ENCODE measurements around the gene HOXC5.

The HOXC5 gene

DNA sequence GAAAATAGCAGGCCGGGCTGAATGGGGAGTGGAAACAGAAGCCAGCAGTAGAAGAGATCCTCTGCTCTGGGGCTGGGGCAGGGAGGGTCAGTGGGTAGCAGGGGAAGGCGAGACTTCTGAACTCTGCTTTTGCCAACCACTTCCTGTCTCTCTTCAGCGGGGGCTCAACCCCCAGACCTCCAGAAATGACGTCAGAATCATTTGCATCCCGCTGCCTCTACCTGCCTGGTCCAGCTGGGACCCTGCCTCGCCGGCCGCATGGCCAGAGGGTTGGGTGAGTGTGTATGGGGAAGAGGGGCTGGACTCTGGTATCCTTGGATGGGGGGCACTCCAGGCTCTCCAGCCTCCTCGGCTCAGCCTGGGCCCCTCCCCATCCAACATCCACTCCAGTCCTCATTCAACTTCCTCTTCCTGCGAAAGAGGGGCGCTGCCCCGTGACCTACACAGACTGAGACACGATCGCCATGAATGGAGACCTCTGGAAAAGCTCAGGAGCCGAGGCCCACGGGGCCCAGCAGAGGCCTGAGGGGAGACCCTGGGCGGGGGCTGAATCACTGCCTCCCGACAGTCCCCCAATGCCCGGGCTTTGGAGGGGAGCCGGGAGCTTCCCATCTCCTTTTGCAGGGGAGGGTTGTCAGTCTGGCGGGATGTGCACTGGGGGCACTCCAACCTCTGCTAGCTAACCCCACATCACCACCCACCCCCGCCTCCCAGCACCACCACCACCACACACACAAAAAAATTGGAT lies 20.3 kb downstream of the HOXC5 start:
- Histone ChIP-seq H3K4me1 (ENCODE audit: control insufficient read depth in 1 of 2, insufficient read depth in 1 of 2, low read depth in 1 of 2, low read length in 1 of 2) (no peaks in the 10 kb centered on the region), H3K27me3 (peaks cover 100% of the 10 kb centered on the region), H3K36me3 (no peaks in the 10 kb centered on the region), H3K27ac (no peak overlapping the region), H3K4me3 (ENCODE audit: low read depth in 1 of 2, low read length in 1 of 2) (no peak overlapping the region), H3K9me3 (no peaks in the 10 kb centered on the region)
- TF ChIP-seq, protein P1, sequence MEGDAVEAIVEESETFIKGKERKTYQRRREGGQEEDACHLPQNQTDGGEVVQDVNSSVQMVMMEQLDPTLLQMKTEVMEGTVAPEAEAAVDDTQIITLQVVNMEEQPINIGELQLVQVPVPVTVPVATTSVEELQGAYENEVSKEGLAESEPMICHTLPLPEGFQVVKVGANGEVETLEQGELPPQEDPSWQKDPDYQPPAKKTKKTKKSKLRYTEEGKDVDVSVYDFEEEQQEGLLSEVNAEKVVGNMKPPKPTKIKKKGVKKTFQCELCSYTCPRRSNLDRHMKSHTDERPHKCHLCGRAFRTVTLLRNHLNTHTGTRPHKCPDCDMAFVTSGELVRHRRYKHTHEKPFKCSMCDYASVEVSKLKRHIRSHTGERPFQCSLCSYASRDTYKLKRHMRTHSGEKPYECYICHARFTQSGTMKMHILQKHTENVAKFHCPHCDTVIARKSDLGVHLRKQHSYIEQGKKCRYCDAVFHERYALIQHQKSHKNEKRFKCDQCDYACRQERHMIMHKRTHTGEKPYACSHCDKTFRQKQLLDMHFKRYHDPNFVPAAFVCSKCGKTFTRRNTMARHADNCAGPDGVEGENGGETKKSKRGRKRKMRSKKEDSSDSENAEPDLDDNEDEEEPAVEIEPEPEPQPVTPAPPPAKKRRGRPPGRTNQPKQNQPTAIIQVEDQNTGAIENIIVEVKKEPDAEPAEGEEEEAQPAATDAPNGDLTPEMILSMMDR (IDR thresholded peaks at IDR 0.05): no peak

- peaks cover 100% of the 10 kb centered on the region for H3K27me3 ChIP-seq
Measured at GRCh38 chr12:54053751-54054741, 21.2 kb downstream of the HOXC5 start, which contains the start of gene HOXC4. HOXC4 (plus strand) TSS chr12:54053835; CDS start chr12:54053923, 88 bp downstream.

DNA sequence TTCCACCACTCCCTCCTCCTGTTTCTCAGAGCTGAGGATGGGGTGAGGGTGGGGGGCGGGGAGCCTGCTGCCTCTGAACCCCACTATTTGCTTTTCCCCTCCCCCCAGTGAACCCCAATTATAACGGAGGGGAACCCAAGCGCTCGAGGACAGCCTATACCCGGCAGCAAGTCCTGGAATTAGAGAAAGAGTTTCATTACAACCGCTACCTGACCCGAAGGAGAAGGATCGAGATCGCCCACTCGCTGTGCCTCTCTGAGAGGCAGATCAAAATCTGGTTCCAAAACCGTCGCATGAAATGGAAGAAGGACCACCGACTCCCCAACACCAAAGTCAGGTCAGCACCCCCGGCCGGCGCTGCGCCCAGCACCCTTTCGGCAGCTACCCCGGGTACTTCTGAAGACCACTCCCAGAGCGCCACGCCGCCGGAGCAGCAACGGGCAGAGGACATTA lies 21.9 kb downstream of the HOXC5 start:
- TF ChIP-seq, protein P1 (IDR thresholded peaks at IDR 0.05): no peak
- H3K36me3 ChIP-seq: no peaks in the 10 kb centered on the region
- no peaks in the 10 kb centered on the region for H3K4me1 ChIP-seq (ENCODE audit: control insufficient read depth in 1 of 2, insufficient read depth in 1 of 2, low read depth in 1 of 2, low read length in 1 of 2)
- no peak overlapping the region for H3K27ac ChIP-seq
- H3K4me3 ChIP-seq (ENCODE audit: low read depth in 1 of 2, low read length in 1 of 2): no peak overlapping the region
- H3K27me3 ChIP-seq: peaks cover 100% of the 10 kb centered on the region
- H3K9me3 ChIP-seq: no peaks in the 10 kb centered on the region

More at GRCh38 chr12:54053751-54054741, 21.2 kb downstream of the HOXC5 start, which contains the start of gene HOXC4:
- TF ChIP-seq, protein P1 (IDR thresholded peaks at IDR 0.05): no peak
- Histone ChIP-seq H3K27ac (no peak within 1 kb of the TSS), H3K4me1 (ENCODE audit: control insufficient read depth in 1 of 2, insufficient read depth in 1 of 2, low read depth in 1 of 2, low read length in 1 of 2) (no peaks in the 10 kb centered on the region), H3K36me3 (no peaks in the 10 kb centered on the region), H3K4me3 (ENCODE audit: low read depth in 1 of 2, low read length in 1 of 2) (no peak within 1 kb of the TSS), H3K9me3 (no peaks in the 10 kb centered on the region)

DNA sequence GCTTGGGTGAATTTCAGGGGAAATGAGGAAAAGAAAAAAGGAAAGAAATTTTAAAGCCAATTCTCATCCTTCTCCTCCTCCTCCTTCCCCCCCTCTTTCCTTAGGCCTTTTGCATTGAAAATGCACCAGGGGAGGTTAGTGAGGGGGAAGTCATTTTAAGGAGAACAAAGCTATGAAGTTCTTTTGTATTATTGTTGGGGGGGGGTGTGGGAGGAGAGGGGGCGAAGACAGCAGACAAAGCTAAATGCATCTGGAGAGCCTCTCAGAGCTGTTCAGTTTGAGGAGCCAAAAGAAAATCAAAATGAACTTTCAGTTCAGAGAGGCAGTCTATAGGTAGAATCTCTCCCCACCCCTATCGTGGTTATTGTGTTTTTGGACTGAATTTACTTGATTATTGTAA lies 22.7 kb downstream of the HOXC5 start:
- no peaks in the 10 kb centered on the region for H3K36me3 ChIP-seq
- H3K27me3 ChIP-seq: peaks cover 100% of the 10 kb centered on the region
- TF ChIP-seq, protein P1 (IDR thresholded peaks at IDR 0.05): no peak
- no peaks in the 10 kb centered on the region for H3K9me3 ChIP-seq
- H3K4me1 ChIP-seq (ENCODE audit: control insufficient read depth in 1 of 2, insufficient read depth in 1 of 2, low read depth in 1 of 2, low read length in 1 of 2): no peaks in the 10 kb centered on the region
- H3K4me3 ChIP-seq (ENCODE audit: low read depth in 1 of 2, low read length in 1 of 2): no peak overlapping the region
- no peak overlapping the region for H3K27ac ChIP-seq

GRCh38 chr12:54056110-54056509 lies 23.3 kb downstream of the HOXC5 start:
- Histone ChIP-seq H3K27ac (no peak overlapping the region), H3K36me3 (no peaks in the 10 kb centered on the region), H3K9me3 (no peaks in the 10 kb centered on the region), H3K27me3 (peaks cover 100% of the 10 kb centered on the region), H3K4me3 (ENCODE audit: low read depth in 1 of 2, low read length in 1 of 2) (no peak overlapping the region), H3K4me1 (ENCODE audit: control insufficient read depth in 1 of 2, insufficient read depth in 1 of 2, low read depth in 1 of 2, low read length in 1 of 2) (no peaks in the 10 kb centered on the region)
- TF ChIP-seq, protein P1 (IDR thresholded peaks at IDR 0.05): no peak
